ENCODE results near the gene TPSB2. TPM values are rescaled to one million over a fixed set of nuclear protein-coding genes. Genes with fewer than 3 reads are reported as not detected.
A peak's percentile ranks its signal among the peaks of the same experiment; 100 is the strongest.
"Not testable (repeated sequence)": the region's sequence is repeated elsewhere in the genome, so short reads cannot be mapped to it uniquely, and the experiment has no call there.

The TPSB2 gene
- total RNA-seq, 1 donor from 2014 or later = 168 TPM

DNA sequence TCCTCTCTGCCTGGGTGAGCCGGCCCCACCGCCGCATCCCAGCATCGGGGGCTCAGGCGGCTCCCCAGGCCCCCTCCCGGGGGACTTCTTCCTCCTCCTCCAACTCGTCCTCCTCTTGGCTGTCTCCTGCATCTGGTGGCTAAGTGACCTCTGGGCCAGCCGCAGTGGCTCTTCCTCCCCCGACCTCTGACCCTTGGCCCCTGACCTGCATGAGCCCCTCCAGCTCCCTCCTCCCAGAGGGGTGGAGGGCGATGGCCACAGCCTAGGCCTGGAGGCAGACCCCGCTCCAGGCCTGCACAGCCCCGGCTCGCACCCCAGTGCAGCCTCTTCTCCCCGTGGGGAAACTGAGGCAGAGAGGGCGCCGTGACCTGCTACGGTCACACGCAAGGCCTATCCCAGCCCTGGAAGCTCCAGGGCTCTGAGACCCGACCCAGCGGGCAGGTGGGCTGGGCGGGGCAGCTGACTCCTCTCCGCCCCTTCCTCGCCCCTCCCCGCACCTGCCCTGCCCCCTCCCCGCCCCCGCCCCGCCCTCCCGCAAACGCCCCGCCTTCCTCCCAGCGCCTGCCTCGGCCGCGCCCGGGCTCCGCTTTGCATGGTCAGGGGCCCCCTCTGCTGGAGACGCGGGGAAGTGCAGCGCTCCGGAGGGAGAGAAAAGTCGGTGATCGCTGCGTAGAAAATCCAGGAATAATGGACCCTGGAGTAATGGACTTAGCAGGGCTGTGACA lies 19.2 kb upstream of the TPSB2 start:
- intact Hi-C loops (cut with DNase I); H3K27ac ChIP-seq; H3K4me1 ChIP-seq; DNase-seq; H3K36me3 ChIP-seq; H3K9me3 ChIP-seq; H3K4me3 ChIP-seq: not testable (repeated sequence)
- ATAC-seq = peak; percentile 79 to 84
- H3K27me3 ChIP-seq (ENCODE audit: low read depth) = peaks cover 14% of the 10 kb centered on the region

GRCh38 chr16:1247903-1248537 lies 18.0 kb upstream of the TPSB2 start:
- H3K9me3 ChIP-seq; DNase-seq; ATAC-seq; H3K27ac ChIP-seq; H3K4me3 ChIP-seq; intact Hi-C loops (cut with DNase I); H3K4me1 ChIP-seq; H3K36me3 ChIP-seq: not testable (repeated sequence)
- H3K27me3 ChIP-seq (ENCODE audit: low read depth) = peaks cover 14% of the 10 kb centered on the region

DNA sequence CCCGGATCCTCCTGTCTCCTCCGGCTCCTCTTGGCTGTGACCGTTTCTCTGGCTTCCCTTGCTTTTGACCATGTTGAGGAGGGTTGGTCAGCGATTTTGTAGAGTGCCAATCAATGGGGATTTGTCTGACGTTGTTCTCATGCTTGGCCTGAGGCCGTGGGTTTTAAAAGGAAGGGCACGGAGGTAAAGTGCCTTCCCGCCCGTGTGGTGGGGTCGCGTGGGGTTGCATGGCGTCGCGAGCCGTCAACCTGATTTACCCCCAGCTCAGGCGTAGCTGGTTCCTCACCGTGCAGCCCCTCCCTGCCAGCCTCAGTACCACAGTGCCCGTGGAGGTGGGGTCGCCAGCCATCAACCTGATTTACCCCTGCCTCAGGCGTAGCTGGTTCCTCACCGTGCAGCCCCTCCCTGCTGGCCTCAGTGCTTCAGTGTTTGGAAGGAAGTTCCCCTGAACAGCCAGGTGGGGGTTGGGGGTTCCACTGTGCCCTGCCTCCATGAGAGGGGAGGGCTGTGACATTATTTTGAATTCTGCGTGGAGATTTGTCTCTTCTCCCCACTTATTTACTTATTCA lies 15.6 kb upstream of the TPSB2 start:
- H3K4me3 ChIP-seq = no peak overlapping the region
- H3K4me1 ChIP-seq = no peaks in the 10 kb centered on the region
- ATAC-seq (no peak), DNase-seq (no peak)
- H3K27me3 ChIP-seq (ENCODE audit: low read depth) = peaks cover 14% of the 10 kb centered on the region
- H3K36me3 ChIP-seq = no peaks in the 10 kb centered on the region
- TF ChIP-seq CTCF (IDR thresholded peaks at IDR 0.05) = no peak
- H3K27ac ChIP-seq = no peak overlapping the region
- no peaks in the 10 kb centered on the region for H3K9me3 ChIP-seq
- intact Hi-C loops (cut with DNase I) = no loop called here

DNA sequence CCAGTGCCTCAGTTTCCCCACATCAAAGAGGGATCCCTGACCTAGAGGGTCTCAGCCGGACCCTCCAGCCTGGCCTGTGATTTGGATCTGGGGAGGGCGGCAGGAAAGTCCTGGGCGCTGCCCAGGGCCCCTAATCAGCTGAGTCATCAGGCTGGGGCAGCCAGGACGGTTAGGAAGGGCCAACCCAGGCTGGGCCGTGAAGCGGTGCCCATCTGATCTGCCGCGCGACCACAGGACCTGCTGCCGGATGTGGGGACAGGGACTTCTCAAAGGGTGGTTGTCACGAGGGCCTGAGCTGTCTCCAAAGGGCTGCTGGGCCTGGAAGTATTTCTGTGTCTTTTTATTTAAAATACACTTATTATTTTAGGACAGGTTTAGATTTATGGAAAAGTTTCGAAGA lies 14.9 kb upstream of the TPSB2 start:
- no peak overlapping the region for H3K4me3 ChIP-seq
- no peak for TF ChIP-seq CTCF (IDR thresholded peaks at IDR 0.05)
- no peak overlapping the region for H3K27ac ChIP-seq
- no peaks in the 10 kb centered on the region for H3K9me3 ChIP-seq
- intact Hi-C loops (cut with DNase I) = no loop called here
- H3K27me3 ChIP-seq (ENCODE audit: low read depth) = peaks cover 14% of the 10 kb centered on the region
- peak; percentile 50 for DNase-seq
- H3K36me3 ChIP-seq = no peaks in the 10 kb centered on the region
- ATAC-seq = peak; percentile 5 to 13
- no peaks in the 10 kb centered on the region for H3K4me1 ChIP-seq

DNA sequence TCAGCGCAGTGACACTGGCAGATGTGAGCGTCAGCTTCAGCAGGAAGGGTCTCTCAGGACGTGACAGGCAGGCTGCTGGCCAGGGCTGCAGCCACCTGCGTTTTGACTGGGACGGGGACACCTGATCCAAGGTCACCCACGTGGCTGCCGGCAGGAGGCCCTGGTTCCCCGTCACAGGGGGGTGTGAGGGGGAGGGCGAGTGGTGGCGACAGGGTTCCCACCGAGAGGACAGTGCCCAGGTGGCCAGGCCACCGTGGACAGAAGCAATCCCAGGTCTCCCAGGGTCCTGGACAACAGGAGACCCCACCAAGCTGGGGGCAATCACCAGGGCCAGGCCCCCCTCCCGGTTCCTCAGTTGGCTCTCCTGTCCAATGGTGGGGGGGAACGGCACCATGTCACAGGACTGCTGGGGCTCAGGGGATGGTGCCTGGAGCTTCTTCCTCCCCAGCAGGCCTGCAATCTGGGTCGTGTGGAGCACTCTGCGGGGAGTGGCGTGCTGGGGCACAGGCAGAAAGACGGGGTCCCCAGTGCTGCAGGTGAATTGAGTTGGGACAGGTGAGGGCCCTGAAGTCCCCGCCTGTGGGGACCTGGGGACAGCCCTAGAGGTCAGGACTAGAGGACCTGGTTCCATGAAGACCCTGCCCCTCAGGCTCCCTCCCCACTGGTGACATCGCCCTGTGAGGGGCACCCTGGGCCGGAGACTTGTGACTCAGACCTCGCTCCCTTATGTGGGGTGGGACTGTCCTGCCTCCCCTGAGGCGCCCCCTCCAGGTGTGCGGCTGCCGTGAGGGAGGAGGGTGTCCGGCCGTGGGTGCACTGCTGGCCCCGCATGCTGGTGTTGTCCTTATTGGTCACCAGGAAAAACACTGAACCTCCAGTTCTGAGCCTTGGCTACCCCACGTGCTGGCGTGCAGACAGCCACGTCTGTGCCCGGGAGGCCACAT lies 14.2 kb upstream of the TPSB2 start:
- ATAC-seq = peak in 1 of 2 donors; percentile 1
- DNase-seq; intact Hi-C loops (cut with DNase I); H3K4me1 ChIP-seq; H3K4me3 ChIP-seq; H3K27ac ChIP-seq; H3K36me3 ChIP-seq; H3K9me3 ChIP-seq: not testable (repeated sequence)
- H3K27me3 ChIP-seq (ENCODE audit: low read depth) = peaks cover 14% of the 10 kb centered on the region

DNA sequence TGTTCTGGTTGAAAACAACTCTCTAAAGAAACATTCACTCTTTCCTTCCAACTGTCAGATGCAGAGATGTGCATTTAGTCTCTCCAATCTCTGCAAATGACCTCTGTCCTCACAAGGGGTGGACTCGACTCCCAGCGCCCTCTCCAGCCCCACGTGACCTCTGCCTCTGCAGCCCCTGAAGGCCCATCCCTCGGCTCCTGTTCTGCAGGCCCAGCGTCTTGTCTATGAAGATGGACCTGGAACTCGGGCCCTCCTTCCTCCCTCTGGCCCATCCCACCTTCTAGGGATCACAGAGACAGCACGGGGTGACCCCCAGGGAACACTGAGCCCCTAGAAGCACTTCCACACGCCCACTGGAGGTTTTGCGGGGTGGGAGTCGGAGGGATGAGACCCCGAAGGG lies 13.4 kb upstream of the TPSB2 start:
- DNase-seq; intact Hi-C loops (cut with DNase I); H3K27ac ChIP-seq; H3K9me3 ChIP-seq; H3K4me3 ChIP-seq; H3K4me1 ChIP-seq; ATAC-seq; H3K36me3 ChIP-seq: not testable (repeated sequence)
- H3K27me3 ChIP-seq (ENCODE audit: low read depth) = peaks cover 14% of the 10 kb centered on the region

- intact Hi-C loops (cut with DNase I); H3K36me3 ChIP-seq; H3K9me3 ChIP-seq; DNase-seq; H3K4me1 ChIP-seq; H3K27ac ChIP-seq; H3K27me3 ChIP-seq (ENCODE audit: low read depth); H3K4me3 ChIP-seq; ATAC-seq: not testable (repeated sequence)
Observed at GRCh38 chr16:1241081-1241480, 11.1 kb upstream of the TPSB2 start.

DNA sequence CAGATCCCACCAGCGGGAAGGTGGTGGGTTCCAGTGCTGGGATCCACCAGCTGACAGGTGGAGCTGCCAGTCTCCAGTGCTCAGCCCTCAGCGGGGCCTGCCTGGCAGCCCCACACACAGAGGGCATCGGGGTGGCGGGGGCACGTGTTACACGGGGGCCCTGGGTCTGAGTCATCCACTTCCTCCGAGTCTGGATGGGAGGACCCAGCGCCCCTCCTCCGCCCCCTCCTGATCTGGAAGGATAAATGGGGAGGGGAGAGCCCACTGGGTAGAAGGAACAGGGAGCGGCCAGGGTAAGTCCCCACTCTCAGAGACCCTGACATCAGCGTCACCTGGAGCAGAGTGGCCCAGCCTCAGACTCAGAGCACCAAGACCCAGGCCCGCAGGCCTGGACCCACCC lies 10.5 kb upstream of the TPSB2 start, which contains the start of gene TPSAB1:
TPSAB1 (plus strand) TSS at position 270 of the 400 bp plus-strand sequence. CDS start 234 bp downstream, outside the sequence.
- peak in 1 of 2 donors; percentile 28 for ATAC-seq
- H3K27ac ChIP-seq; H3K27me3 ChIP-seq (ENCODE audit: low read depth); H3K4me3 ChIP-seq; H3K36me3 ChIP-seq; H3K4me1 ChIP-seq; intact Hi-C loops (cut with DNase I); H3K9me3 ChIP-seq: not testable (repeated sequence)
- peak; percentile 45 for DNase-seq

DNA sequence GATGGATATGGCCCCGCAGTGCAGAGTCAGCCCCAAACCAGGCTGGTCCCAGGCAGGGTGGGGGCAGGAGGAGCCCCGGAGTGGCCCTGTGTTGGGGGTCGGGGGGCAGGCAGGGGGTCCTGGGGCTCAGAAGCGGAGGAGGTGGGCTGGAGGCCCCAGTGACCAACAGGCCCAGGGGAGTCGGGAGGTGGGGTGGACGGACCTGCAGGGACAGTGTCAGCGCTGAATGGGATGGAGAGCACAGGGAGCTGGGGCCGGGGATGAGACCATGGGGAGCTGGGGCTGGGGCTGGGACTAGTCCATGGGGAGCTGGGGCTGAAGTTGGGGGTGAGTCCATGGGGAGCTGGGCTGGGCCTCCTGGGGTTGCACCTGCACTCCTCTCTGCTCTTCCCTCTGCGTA lies 9.6 kb upstream of the TPSB2 start:
- H3K27ac ChIP-seq; DNase-seq; intact Hi-C loops (cut with DNase I); H3K4me1 ChIP-seq; H3K36me3 ChIP-seq; H3K4me3 ChIP-seq; H3K27me3 ChIP-seq (ENCODE audit: low read depth); H3K9me3 ChIP-seq: not testable (repeated sequence)
- ATAC-seq = peak in 1 of 2 donors; percentile 18

- intact Hi-C loops (cut with DNase I); H3K27me3 ChIP-seq (ENCODE audit: low read depth); DNase-seq: not testable (repeated sequence)
Observed at GRCh38 chr16:1238909-1239308, 8.9 kb upstream of the TPSB2 start.

More at GRCh38 chr16:1238909-1239308, 8.9 kb upstream of the TPSB2 start:
- ATAC-seq, H3K4me3 ChIP-seq, H3K36me3 ChIP-seq, H3K4me1 ChIP-seq, H3K27ac ChIP-seq, H3K9me3 ChIP-seq: not testable (repeated sequence)

All from lower lobe of right lung (tissue), 2 donors.